Upper lobe of left lung (tissue), 6 donors: ENCODE results near the gene FAM20A. TPM values are rescaled to one million over a fixed set of nuclear protein-coding genes. Genes with fewer than 3 reads are reported as not detected.

Source experiments
- ATAC-seq, 2 donors: fragments of 200-7000 bp; cut with Tn5 transposase; one replicate each; pipeline ENCODE4 v1.9.1; 2022; ENCODE audit warnings: mild to moderate bottlenecking in 2 of 2, moderate library complexity in 2 of 2; ENCODE audit not compliant: low FRiP score in 2 of 2
- DNase-seq, 2 donors: peaks; one replicate each; pipeline ENCODE4 v3.0.0-alpha.2; 2019 to 2020
- H3K27ac ChIP-seq, 4 donors: fragments of 200-600 bp; sonication (generic); one replicate each; pipeline ENCODE4 v1.5.1; 2016 to 2019
- H3K27me3 ChIP-seq, 4 donors: fragments of 200-600 bp; sonication (generic); one replicate each; pipeline ENCODE4 v1.5.1; 2017 to 2019
- H3K36me3 ChIP-seq, 4 donors: fragments of 200-600 bp; sonication (generic); one replicate each; pipeline ENCODE4 v1.5.1; 2016 to 2019
- H3K4me1 ChIP-seq, 4 donors: fragments of 200-600 bp; sonication (generic); one replicate each; pipeline ENCODE4 v1.5.1; 2018 to 2019
- H3K4me3 ChIP-seq, 4 donors: fragments of 200-600 bp; sonication (generic); one replicate each; pipeline ENCODE4 v1.5.1; 2017 to 2019; ENCODE audit warnings: mild to moderate bottlenecking in 2 of 4, moderate library complexity in 1 of 4
- H3K9me3 ChIP-seq, 4 donors: fragments of 200-600 bp; sonication (generic); one replicate each; pipeline ENCODE4 v1.5.1; 2018 to 2019
- EP300 ChIP-seq, 4 donors: sonication (generic); formaldehyde crosslinking; IDR thresholded peaks; one replicate each; pipeline ENCODE4 v1.5.1; 2017; ENCODE audit warnings: antibody characterized with exemption in 4 of 4, control low read depth in 2 of 4
- POLR2A ChIP-seq, 4 donors: fragments of 450-650 bp; IDR thresholded peaks; one replicate each; pipeline ENCODE4 v1.5.1; 2016 to 2017; ENCODE audit warnings: antibody characterized with exemption in 4 of 4, mild to moderate bottlenecking in 2 of 4
- POLR2AphosphoS5 ChIP-seq, 2 donors: sonication (generic); formaldehyde crosslinking; IDR thresholded peaks; one replicate each; pipeline ENCODE4 v1.5.1; 2017; ENCODE audit warnings: antibody characterized with exemption in 2 of 2
- WGBS, 2 donors: methylation state at CpG; one replicate each; pipeline ENCODE4 v1.1.5; 2017 to 2018; 5-methylcytosine and 5-hydroxymethylcytosine counted together
- total RNA-seq, 6 donors: library from RNA; depleted of rRNA in 4 of 6; stranded (reverse); fragments of >200 nt in 4 of 6; gene quantifications; one replicate each; pipeline versions ENCODE4 v1.1.0 to v1.2.1, GENCODE V29; 2016 to 2021
- TF ChIP-seq, protein P1 (sequence below), 6 experiments: fragments of 450-650 bp in 4 of 6; fragments of 200-600 bp in 2 of 6; sonication (generic) in 2 of 6; IDR thresholded peaks; one replicate each; pipeline ENCODE4 v1.5.1; 2016 to 2019; ENCODE audit warnings: antibody characterized with exemption in 6 of 6
- donor health status: DM: no; HTN: no; CAD: no; lungs with moderate emphysema.
- donor health status: DM: no; HTN: yes; CAD: no; lungs with severe emphysema.

Gene FAM20A
- total RNA-seq, 6 donors from 2014 or later, result 40.3 to 150 (median 59.7) TPM

DNA sequence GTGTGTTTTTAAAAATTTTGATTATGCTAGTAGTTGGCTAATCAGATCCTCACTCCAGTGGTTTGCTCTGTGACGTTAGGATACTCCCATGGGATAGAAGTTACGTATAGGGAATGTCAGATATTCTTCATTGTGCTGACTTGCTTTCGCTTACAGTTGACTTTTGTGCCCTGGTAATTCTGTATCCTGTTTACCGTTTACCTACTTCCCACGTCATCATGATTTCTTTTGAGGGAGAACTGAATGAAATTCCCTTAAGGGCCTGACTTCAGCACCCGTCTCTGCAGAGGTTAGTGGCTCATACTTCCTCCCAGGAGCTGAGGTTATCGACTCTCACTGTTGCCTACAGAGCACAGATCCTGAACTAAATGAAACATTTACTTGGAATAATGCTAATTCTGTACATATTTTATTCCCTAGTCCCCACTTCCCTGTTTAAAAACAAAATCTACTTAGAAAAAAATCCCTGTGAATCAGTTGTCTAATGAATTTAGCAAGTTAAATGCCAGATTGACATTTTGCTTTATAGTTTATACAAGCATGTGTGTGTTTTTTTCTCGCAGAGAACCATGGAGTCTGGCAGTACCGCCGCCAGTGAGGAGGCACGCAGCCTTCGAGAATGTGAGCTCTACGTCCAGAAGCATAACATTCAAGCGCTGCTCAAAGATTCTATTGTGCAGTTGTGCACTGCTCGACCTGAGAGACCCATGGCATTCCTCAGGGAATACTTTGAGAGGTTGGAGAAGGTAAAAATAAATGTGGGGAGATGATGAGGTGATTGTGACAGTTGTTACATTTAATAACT, 86.1 kb downstream of the FAM20A start:
- peak overlapping the region; percentile 97 to 100 (median 98) for H3K27ac ChIP-seq
- WGBS, 2 donors, result 30 to 31% methylated on average over 15 of the region's 15 CpGs
- DNase-seq (peak in 1 of 2 donors; percentile 3), ATAC-seq (no peak)
- no peak for TF ChIP-seq POLR2AphosphoS5 (IDR thresholded peaks at IDR 0.05)
- no peak for TF ChIP-seq EP300 (IDR thresholded peaks at IDR 0.05)
- peak in 1 of 4 donors; percentile 23 for TF ChIP-seq POLR2A (IDR thresholded peaks at IDR 0.05)
- TF ChIP-seq, protein P1, sequence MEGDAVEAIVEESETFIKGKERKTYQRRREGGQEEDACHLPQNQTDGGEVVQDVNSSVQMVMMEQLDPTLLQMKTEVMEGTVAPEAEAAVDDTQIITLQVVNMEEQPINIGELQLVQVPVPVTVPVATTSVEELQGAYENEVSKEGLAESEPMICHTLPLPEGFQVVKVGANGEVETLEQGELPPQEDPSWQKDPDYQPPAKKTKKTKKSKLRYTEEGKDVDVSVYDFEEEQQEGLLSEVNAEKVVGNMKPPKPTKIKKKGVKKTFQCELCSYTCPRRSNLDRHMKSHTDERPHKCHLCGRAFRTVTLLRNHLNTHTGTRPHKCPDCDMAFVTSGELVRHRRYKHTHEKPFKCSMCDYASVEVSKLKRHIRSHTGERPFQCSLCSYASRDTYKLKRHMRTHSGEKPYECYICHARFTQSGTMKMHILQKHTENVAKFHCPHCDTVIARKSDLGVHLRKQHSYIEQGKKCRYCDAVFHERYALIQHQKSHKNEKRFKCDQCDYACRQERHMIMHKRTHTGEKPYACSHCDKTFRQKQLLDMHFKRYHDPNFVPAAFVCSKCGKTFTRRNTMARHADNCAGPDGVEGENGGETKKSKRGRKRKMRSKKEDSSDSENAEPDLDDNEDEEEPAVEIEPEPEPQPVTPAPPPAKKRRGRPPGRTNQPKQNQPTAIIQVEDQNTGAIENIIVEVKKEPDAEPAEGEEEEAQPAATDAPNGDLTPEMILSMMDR (IDR thresholded peaks at IDR 0.05), result no peak
- peaks cover 3 to 50% (median 16%) of the 10 kb centered on the region in 4 donors for H3K36me3 ChIP-seq
- peaks cover 32 to 62% (median 36%) of the 10 kb centered on the region in 4 donors for H3K4me1 ChIP-seq
- no peaks in the 10 kb centered on the region for H3K27me3 ChIP-seq
- H3K9me3 ChIP-seq, result no peaks in the 10 kb centered on the region
- peak overlapping the region; percentile 1 to 88 (median 70) for H3K4me3 ChIP-seq

GRCh38 chr17:68513932-68514331, 87.2 kb downstream of the FAM20A start:
- DNase-seq (no peak), ATAC-seq (no peak)
- Histone ChIP-seq H3K4me1 (peaks cover 38 to 66% (median 43%) of the 10 kb centered on the region in 4 donors), H3K36me3 (peaks cover 3 to 39% (median 16%) of the 10 kb centered on the region in 4 donors), H3K9me3 (no peaks in the 10 kb centered on the region), H3K27me3 (no peaks in the 10 kb centered on the region), H3K4me3 (peak overlapping the region; percentile 8 to 88 (median 70)), H3K27ac (peak overlapping the region; percentile 97 to 100 (median 98))
- 9 to 19% methylated on average over 3 of the region's 3 CpGs for WGBS, 2 donors
- TF ChIP-seq EP300 (IDR thresholded peaks at IDR 0.05) (no peak), POLR2A (IDR thresholded peaks at IDR 0.05) (no peak), POLR2AphosphoS5 (IDR thresholded peaks at IDR 0.05) (no peak)
- TF ChIP-seq, protein P1 (IDR thresholded peaks at IDR 0.05), result no peak

GRCh38 chr17:68512960-68513474, 88.2 kb downstream of the FAM20A start:
- ATAC-seq (peak; percentile 46 to 47), DNase-seq (no peak)
- Histone ChIP-seq H3K36me3 (peaks cover 3 to 30% (median 11%) of the 10 kb centered on the region in 4 donors), H3K4me1 (peaks cover 39 to 59% (median 44%) of the 10 kb centered on the region in 4 donors), H3K27ac (peak overlapping the region; percentile 97 to 100 (median 98)), H3K4me3 (peak overlapping the region; percentile 65 to 88 (median 78)), H3K9me3 (no peaks in the 10 kb centered on the region), H3K27me3 (no peaks in the 10 kb centered on the region)
- WGBS, 2 donors, result 0 to 1% methylated on average over 20 of the region's 20 CpGs
- TF ChIP-seq, protein P1 (IDR thresholded peaks at IDR 0.05), result peak in 1 of 6 experiments; percentile 6
- no peak for TF ChIP-seq EP300 (IDR thresholded peaks at IDR 0.05)
- TF ChIP-seq POLR2AphosphoS5 (IDR thresholded peaks at IDR 0.05), result peak; percentile 2 to 49
- peak in 2 of 4 donors; percentile 13 to 18 for TF ChIP-seq POLR2A (IDR thresholded peaks at IDR 0.05)

- 0 to 1% methylated on average over 20 to 40 of the region's 81 CpGs for WGBS, 2 donors
- TF ChIP-seq EP300 (IDR thresholded peaks at IDR 0.05) (peak in 1 of 4 donors; percentile 50), POLR2A (IDR thresholded peaks at IDR 0.05) (peak in 3 of 4 donors; percentile 70 to 99 (median 87)), POLR2AphosphoS5 (IDR thresholded peaks at IDR 0.05) (peak; percentile 94 to 97)
- TF ChIP-seq, protein P1 (IDR thresholded peaks at IDR 0.05), result peak in 3 of 6 experiments; percentile 34 to 59 (median 48)
- H3K4me3 ChIP-seq, result peak within 1 kb of the TSS; percentile 65 to 88 (median 78)
Measured at GRCh38 chr17:68512247-68512959, 88.8 kb downstream of the FAM20A start, which contains the start of gene PRKAR1A. Gene PRKAR1A (plus strand): TSS chr17:68512430. CDS start chr17:68515400, 2,970 bp downstream.

More at GRCh38 chr17:68512247-68512959, 88.8 kb downstream of the FAM20A start, which contains the start of gene PRKAR1A:
- Histone ChIP-seq H3K36me3 (peaks cover 3 to 23% (median 5%) of the 10 kb centered on the region in 4 donors), H3K27ac (peak within 1 kb of the TSS; percentile 97 to 100 (median 98)), H3K4me1 (peaks cover 39 to 55% (median 44%) of the 10 kb centered on the region in 4 donors), H3K27me3 (no peaks in the 10 kb centered on the region), H3K9me3 (no peaks in the 10 kb centered on the region)
- DNase-seq, result peak; percentile 95 to 97
- ATAC-seq, result peak; percentile 94 to 96
